NB4 (cell line): ENCODE results near the gene FOXA2.

Source experiments
- MAX ChIP-seq: IDR thresholded peaks from 2 replicates; pipeline ENCODE4 v1.6.1; 2011; ENCODE audit warnings: low read depth, low read length
- MYC ChIP-seq: IDR thresholded peaks from 2 replicates; pipeline ENCODE4 v1.6.1; 2011; ENCODE audit warnings: low read depth, low read length
- POLR2A ChIP-seq: IDR thresholded peaks from 2 replicates; pipeline ENCODE4 v1.6.1; 2011; ENCODE audit warnings: mild to moderate bottlenecking; ENCODE audit not compliant: insufficient read length; ENCODE audit errors: extremely low read depth
- TF ChIP-seq, protein P1 (sequence below): IDR thresholded peaks from one replicate; pipeline ENCODE4 v1.5.1; 2012; ENCODE audit warnings: low read depth, low read length

- TF ChIP-seq, protein P1, sequence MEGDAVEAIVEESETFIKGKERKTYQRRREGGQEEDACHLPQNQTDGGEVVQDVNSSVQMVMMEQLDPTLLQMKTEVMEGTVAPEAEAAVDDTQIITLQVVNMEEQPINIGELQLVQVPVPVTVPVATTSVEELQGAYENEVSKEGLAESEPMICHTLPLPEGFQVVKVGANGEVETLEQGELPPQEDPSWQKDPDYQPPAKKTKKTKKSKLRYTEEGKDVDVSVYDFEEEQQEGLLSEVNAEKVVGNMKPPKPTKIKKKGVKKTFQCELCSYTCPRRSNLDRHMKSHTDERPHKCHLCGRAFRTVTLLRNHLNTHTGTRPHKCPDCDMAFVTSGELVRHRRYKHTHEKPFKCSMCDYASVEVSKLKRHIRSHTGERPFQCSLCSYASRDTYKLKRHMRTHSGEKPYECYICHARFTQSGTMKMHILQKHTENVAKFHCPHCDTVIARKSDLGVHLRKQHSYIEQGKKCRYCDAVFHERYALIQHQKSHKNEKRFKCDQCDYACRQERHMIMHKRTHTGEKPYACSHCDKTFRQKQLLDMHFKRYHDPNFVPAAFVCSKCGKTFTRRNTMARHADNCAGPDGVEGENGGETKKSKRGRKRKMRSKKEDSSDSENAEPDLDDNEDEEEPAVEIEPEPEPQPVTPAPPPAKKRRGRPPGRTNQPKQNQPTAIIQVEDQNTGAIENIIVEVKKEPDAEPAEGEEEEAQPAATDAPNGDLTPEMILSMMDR: no peak
- TF ChIP-seq POLR2A (no peak), MAX (no peak), MYC (no peak)
Observed at GRCh38 chr20:22540832-22541231, 43.5 kb downstream of the FOXA2 start.
